Chondrocyte (in vitro differentiated cells): Measurements from ENCODE around the gene SETBP1. TPM values are rescaled to one million over a fixed set of nuclear protein-coding genes. Genes with fewer than 3 reads are reported as not detected.
A peak's percentile ranks its signal among the peaks of the same experiment; 100 is the strongest.

Experiments used
- DNase-seq: peaks from one replicate; pipeline ENCODE4 v3.0.0; 2021; ENCODE audit warnings: mixed read lengths, low spot score
- H3K27ac Mint-ChIP-seq: one replicate; pipeline ENCODE4 v1.8.0; 2021; ENCODE audit warnings: mild to moderate bottlenecking, moderate library complexity, mixed read lengths; ENCODE audit not compliant: unreplicated experiment
- H3K27me3 Mint-ChIP-seq: 2 replicates; pipeline ENCODE4 v1.8.0; 2021; ENCODE audit warnings: low read depth, mixed read lengths
- H3K36me3 Mint-ChIP-seq: 2 replicates; pipeline ENCODE4 v1.8.0; 2021; ENCODE audit warnings: low read depth, mixed read lengths
- H3K4me1 Mint-ChIP-seq: 2 replicates; pipeline ENCODE4 v1.8.0; 2021; ENCODE audit warnings: low read depth, mild to moderate bottlenecking, mixed read lengths
- H3K4me3 Mint-ChIP-seq: one replicate; pipeline ENCODE4 v1.8.0; 2021; ENCODE audit warnings: mild to moderate bottlenecking, moderate library complexity, mixed read lengths; ENCODE audit not compliant: unreplicated experiment
- H3K9me3 Mint-ChIP-seq: 2 replicates; pipeline ENCODE4 v1.8.0; 2021; ENCODE audit warnings: low read depth, mixed read lengths
- CTCF ChIP-seq: fragments of 200-600 bp; sonication (generic); IDR thresholded peaks from 2 replicates; pipeline ENCODE4 v1.5.0; 2021; ENCODE audit warnings: antibody characterized with exemption, mild to moderate bottlenecking, moderate library complexity
- total RNA-seq: library from RNA; stranded (reverse); gene quantifications from 3 replicates; pipeline ENCODE4 v1.2.1, GENCODE V29; 2021

The SETBP1 gene
- total RNA-seq, 1 donor from 2014 or later: 29.3 TPM

- DNase-seq: no peak
- Mint-ChIP-seq H3K27me3 (no peaks in the 10 kb centered on the region), H3K36me3 (no peaks in the 10 kb centered on the region), H3K4me1 (peaks cover 47% of the 10 kb centered on the region), H3K4me3 (no peak overlapping the region), H3K27ac (no peak overlapping the region), H3K9me3 (no peaks in the 10 kb centered on the region)
- TF ChIP-seq CTCF: no peak
Measured at GRCh38 chr18:44731530-44732237, 51.0 kb downstream of the SETBP1 start.

- H3K9me3 Mint-ChIP-seq: no peaks in the 10 kb centered on the region
- H3K27me3 Mint-ChIP-seq: no peaks in the 10 kb centered on the region
- peaks cover 50% of the 10 kb centered on the region for H3K4me1 Mint-ChIP-seq
- no peak for DNase-seq
- no peaks in the 10 kb centered on the region for H3K36me3 Mint-ChIP-seq
- H3K4me3 Mint-ChIP-seq: no peak overlapping the region
- no peak for TF ChIP-seq CTCF
- H3K27ac Mint-ChIP-seq: peak overlapping the region; percentile 15
Measured at GRCh38 chr18:44732238-44732563, 51.5 kb downstream of the SETBP1 start.

GRCh38 chr18:44732599-44732998 lies 51.9 kb downstream of the SETBP1 start:
- no peak for TF ChIP-seq CTCF
- Mint-ChIP-seq H3K27ac (peak overlapping the region; percentile 67), H3K4me1 (peaks cover 50% of the 10 kb centered on the region), H3K4me3 (no peak overlapping the region), H3K36me3 (no peaks in the 10 kb centered on the region), H3K27me3 (no peaks in the 10 kb centered on the region), H3K9me3 (no peaks in the 10 kb centered on the region)
- no peak for DNase-seq

GRCh38 chr18:44733069-44733753 lies 52.5 kb downstream of the SETBP1 start:
- TF ChIP-seq CTCF: no peak
- Mint-ChIP-seq H3K4me1 (peaks cover 50% of the 10 kb centered on the region), H3K9me3 (no peaks in the 10 kb centered on the region), H3K4me3 (no peak overlapping the region), H3K27ac (peak overlapping the region; percentile 67), H3K27me3 (no peaks in the 10 kb centered on the region), H3K36me3 (peaks cover 3% of the 10 kb centered on the region)
- no peak for DNase-seq

- Mint-ChIP-seq H3K4me1 (peaks cover 50% of the 10 kb centered on the region), H3K4me3 (no peak overlapping the region), H3K27me3 (no peaks in the 10 kb centered on the region), H3K27ac (peak overlapping the region; percentile 52), H3K36me3 (peaks cover 3% of the 10 kb centered on the region), H3K9me3 (no peaks in the 10 kb centered on the region)
- no peak for DNase-seq
- no peak for TF ChIP-seq CTCF
Measured at GRCh38 chr18:44733754-44734465, 53.2 kb downstream of the SETBP1 start.
